SK-N-DZ (cell line): Measurements from ENCODE around the gene NDUFV3.
"Not testable (repeated sequence)": the region's sequence is repeated elsewhere in the genome, so short reads cannot be mapped to it uniquely, and the experiment has no call there.

Source experiments
- DNase-seq: peaks from one replicate; pipeline ENCODE4 v3.0.0-alpha.2; 2015; ENCODE audit warnings: low spot score
- small RNA-seq, 2 experiments: library from RNA; depleted of rRNA; stranded (forward); fragments of <200 nt; gene quantifications; one replicate each; pipeline ENCODE3, GENCODE V24; 2014

The NDUFV3 gene

GRCh38 chr21:42933973-42934372 is 40.9 kb downstream of the NDUFV3 start:
- not testable (repeated sequence) for DNase-seq

DNA sequence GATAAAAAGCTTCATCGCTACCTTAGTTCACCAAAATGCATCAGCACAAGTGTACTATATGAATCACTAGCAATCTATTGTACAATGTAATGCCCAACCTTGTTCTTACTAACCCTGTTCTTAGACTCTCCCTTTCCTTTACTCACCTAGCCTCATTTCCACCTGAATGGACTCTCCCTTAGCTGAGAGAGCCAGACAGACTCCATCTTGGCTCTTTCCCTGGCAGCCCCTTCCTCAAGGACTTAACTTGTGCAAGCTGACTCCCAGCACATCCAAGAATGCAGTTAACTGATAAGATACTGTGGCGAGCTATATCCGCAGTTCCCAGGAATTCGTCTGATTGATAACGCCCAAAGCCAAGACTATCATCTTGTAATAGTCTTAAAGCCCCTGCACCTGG is 43.3 kb downstream of the NDUFV3 start:
- DNase-seq = not testable (repeated sequence)

DNA sequence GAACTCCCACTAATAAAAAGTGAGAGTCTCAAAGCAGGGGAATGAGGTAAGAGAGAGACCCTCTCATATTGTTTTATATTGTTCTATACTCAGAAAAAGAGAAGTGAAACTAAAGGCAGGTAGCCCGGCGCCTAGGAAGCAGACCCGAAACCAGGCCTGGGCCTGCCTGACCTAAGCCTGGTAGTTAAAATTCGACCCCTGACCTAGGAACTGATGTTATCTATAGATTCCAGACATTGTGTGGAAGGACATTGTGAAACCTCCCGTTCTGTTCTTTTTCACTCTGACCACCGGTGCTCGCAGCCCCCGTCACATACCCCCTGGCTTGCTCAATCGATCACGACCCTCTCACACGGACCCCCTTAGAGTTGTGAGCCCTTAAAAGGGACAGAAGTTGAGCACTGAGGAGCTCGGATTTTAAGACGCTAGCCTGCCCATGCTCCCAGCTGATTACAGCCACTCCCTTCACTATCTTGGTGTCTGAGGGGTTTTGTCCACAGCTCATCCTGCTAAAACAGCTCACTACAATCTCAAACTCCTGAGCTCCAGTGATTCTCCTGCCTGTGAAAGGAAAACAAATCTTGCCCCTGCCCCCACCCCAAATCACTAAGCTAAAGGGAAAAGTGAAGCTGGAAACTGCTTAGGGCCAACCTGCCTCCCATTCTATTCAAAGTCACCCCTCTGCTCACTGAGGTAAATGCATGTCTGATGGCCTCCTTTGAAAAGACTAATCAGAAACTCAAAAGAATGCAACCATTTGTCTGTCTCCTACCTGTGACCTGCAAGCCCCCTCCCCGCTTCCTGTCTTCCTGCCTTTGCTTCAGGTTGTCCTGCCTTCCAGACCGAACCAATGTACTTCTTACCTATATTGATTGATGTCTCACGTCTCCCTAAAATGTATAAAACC is 44.2 kb downstream of the NDUFV3 start:
- DNase-seq = not testable (repeated sequence)

- DNase-seq = no peak
These were observed 45.0 kb downstream of the NDUFV3 start for GRCh38 chr21:42937960-42938605.

DNA sequence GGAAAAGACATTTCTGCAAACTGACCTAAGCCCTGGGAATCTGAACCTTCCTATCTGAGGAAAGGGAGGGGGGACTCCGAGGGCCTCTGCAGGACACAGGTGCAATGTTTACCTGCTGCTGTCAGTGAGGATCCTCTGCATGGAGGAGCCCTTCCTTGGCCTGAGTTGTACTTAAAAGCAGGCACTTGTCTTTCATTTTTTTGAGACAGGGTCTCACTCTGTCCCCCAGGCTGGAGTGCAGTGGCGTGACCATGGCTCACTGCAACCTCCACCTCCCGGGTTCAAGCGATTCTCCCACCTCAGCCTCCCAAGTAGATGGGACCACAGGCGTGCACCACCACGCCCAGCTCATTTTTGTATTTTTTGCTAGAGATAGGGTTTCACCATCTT is 45.5 kb downstream of the NDUFV3 start:
- DNase-seq = not testable (repeated sequence)

- DNase-seq = no peak
These were observed 46.7 kb downstream of the NDUFV3 start for GRCh38 chr21:42939582-42940413.

DNA sequence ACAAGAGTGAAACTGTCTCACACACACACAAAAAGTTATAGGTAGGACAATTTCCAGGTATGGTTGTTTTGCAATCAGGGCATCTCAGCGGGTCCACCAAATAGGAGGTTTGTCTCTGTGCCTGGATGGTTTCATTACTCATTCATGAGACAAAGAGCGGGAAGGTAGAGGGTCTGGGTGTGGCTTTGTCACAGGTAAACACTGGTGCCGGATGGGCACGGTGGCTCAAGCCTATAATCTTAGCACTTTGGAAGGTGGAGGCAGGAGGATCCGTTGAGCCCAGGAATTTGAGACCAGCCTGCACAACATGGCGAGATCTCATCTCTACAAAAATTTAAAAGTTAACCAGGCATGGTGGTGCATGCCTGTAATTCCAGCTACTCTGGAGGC is 48.6 kb downstream of the NDUFV3 start:
- no peak for DNase-seq

DNA sequence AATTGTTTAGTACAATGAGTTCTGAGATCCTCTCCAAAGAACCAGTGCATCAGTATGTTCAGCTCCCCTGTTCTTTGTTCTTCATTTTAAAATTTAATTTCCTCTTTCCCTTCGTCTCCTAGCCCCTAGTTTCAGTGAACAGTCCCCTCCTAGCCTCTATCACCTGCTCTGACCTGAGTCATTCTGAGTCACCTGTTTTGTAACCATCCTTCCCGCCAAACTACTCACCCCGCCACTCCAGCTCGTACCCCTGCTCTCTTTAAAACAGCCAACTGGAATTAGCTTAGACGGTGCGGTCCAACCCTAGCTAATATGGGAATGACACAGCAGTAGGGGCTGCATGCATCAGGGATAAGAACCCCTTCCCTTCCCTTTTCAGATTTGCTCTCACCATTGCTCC is 49.1 kb downstream of the NDUFV3 start:
- no peak for DNase-seq

DNA sequence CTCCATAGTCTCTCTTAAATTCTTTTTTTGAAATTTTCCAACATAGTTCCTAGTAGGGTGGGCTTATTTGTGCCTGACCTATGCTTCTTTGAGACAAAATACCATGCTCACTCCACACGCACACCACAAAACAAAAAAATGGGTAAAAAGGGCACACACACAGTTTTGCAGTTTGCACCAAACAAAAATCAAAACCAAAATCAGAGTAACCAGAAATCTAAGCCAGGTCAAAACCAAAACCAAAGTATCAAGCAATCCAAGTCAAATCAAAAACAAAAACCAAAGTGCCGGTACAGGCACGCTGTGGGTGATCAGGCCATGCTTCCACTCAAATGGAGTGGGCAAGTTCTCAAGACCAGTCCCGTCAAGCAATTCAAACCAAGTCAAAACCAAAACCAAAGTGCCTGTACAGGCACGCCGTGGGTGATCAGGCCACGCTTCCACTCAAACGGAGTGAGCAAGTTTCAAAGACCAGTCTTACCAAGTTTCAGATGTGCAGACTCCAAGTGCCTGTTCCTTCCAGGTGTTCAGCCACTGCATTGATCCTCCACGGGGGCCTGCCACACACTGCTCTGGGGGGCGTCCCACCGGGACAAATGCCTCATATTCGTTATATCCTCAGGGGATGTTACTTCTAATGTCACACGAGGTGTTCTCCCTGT is 56.1 kb downstream of the NDUFV3 start:
- not testable (repeated sequence) for DNase-seq

DNA sequence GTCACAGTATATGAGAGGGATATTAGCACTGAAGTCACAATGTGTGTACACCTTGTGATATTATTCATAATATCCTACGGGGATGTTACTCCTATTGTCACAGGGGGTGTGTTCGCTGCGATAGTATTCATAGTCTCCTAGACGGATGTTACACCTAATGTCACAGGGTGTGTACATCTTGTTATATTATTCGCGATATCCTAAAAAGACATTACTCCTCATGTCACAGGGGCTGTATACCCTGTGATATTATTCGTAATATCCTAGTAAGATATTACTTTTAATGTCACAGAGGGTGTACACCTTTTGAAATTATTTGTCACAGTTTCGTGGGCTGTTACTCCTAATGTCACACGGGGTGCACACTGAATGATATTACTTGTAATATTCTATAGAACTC is 58.1 kb downstream of the NDUFV3 start:
- DNase-seq = not testable (repeated sequence)

GRCh38 chr21:42956824-42957630 is 63.9 kb downstream of the NDUFV3 start:
- DNase-seq = no peak

DNA sequence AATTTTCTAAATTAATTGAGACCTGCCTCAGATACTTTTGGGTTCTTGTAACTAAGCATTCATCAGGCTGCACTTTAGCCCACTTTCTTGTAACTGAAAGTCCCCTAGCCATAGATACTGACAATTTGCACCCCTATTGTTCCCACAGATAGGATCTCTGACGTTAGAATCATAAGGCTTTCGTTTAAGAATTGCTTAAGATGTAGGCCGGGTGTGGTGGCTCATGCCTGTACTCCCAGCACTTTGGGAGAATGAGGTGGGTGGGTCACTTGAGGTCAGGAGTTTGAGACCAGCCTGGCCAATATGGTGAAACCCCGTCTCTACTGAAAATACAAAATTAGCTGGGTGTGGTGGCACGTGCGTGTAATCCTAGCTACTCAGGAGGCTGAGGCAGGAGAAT is 65.0 kb downstream of the NDUFV3 start:
- DNase-seq = not testable (repeated sequence)

DNA sequence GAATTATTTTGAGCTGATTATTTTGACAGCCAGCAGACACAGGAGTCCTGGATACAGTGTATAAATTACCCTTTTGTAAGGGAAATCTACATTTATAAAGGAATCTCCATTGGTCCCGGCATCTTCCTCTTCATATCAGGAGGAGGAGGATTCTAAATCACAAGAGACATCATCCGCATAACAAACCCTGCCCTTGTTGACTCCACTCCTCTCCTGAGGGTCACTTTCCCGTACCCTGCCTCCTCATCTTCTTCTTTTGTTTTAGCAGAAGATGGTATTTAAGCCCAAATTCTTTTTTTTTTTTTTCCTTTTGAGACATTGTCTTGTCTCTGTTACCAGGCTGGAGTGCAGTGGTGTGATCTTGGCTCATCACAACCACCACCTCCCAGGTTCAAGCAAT is 66.6 kb downstream of the NDUFV3 start:
- DNase-seq = no peak

- DNase-seq = no peak
These were observed 69.4 kb downstream of the NDUFV3 start for GRCh38 chr21:42962380-42963007.

Small RNA genes lying within 50 kb of the gene (small RNA-seq; reads per million reads assigned to genes)
- gene MIR5692B = 0 reads per million in 2 experiments
